Liver (tissue), 9 donors: ENCODE measurements around the gene HTD2. TPM values are rescaled to one million over a fixed set of nuclear protein-coding genes. Genes with fewer than 3 reads are reported as not detected.

Experiments
- DNase-seq: peaks from one replicate; pipeline ENCODE4 v3.0.0-alpha.2; 2017; ENCODE audit warnings: low spot score
- H3K27ac ChIP-seq, 2 donors: one replicate each; pipeline ENCODE4 v1.7.0; 2013; ENCODE audit warnings: inconsistent platforms in 2 of 2, low read length in 2 of 2, control low read depth in 1 of 2, low read depth in 1 of 2, mild to moderate bottlenecking in 1 of 2
- H3K27me3 ChIP-seq, 4 donors: one replicate each; pipeline versions ENCODE4 v1.6.1 to v1.7.0; 2013; ENCODE audit warnings: low read length in 3 of 4, inconsistent platforms in 1 of 4, mild to moderate bottlenecking in 1 of 4, moderate library complexity in 1 of 4; ENCODE audit not compliant: control insufficient read depth in 4 of 4, insufficient read depth in 4 of 4
- H3K36me3 ChIP-seq, 4 donors: one replicate each; pipeline versions ENCODE4 v1.6.1 to v1.7.0; 2013; ENCODE audit warnings: low read length in 3 of 4, mild to moderate bottlenecking in 3 of 4, low read depth in 1 of 4, moderate library complexity in 1 of 4; ENCODE audit not compliant: control insufficient read depth in 4 of 4, insufficient read depth in 3 of 4
- H3K4me1 ChIP-seq, 4 donors: one replicate each; pipeline versions ENCODE4 v1.6.1 to v1.7.0; 2013; ENCODE audit warnings: low read length in 3 of 4, mild to moderate bottlenecking in 3 of 4, moderate library complexity in 1 of 4; ENCODE audit not compliant: control insufficient read depth in 4 of 4, insufficient read depth in 4 of 4
- H3K4me3 ChIP-seq, 3 donors: one replicate each; pipeline versions ENCODE4 v1.6.1 to v1.7.0; 2013; ENCODE audit warnings: low read length in 3 of 3, control low read depth in 1 of 3, low read depth in 1 of 3, mild to moderate bottlenecking in 1 of 3
- H3K9ac ChIP-seq, 2 donors: one replicate each; pipeline ENCODE4 v1.7.0; 2013; ENCODE audit warnings: low read length in 2 of 2, mild to moderate bottlenecking in 2 of 2, moderate library complexity in 2 of 2, control low read depth in 1 of 2, low read depth in 1 of 2
- H3K9me3 ChIP-seq, 4 donors: one replicate each; pipeline versions ENCODE4 v1.6.1 to v1.7.0; 2013; ENCODE audit warnings: low read length in 3 of 4; ENCODE audit not compliant: control insufficient read depth in 4 of 4
- ATF3 ChIP-seq: IDR thresholded peaks from 2 replicates; pipeline ENCODE4 v1.6.1; 2016; ENCODE audit warnings: antibody characterized with exemption
- CTCF ChIP-seq: fragments of 150-350 bp; IDR thresholded peaks from 2 replicates; pipeline ENCODE4 v1.5.1; 2017; ENCODE audit warnings: improper control_type of control experiment, low read depth, low read length; ENCODE audit not compliant: missing input control
- FOXA1 ChIP-seq: IDR thresholded peaks from 2 replicates; pipeline ENCODE4 v1.6.1; 2016; ENCODE audit warnings: antibody characterized with exemption
- GABPA ChIP-seq, 2 donors: IDR thresholded peaks in 1 of 2; conservative IDR thresholded peaks in 1 of 2; 2 replicates each; pipeline ENCODE4 v1.6.1; 2016; ENCODE audit warnings: antibody characterized with exemption in 2 of 2, mild to moderate bottlenecking in 1 of 2, moderate library complexity in 1 of 2
- HNF4A ChIP-seq, 2 donors: conservative IDR thresholded peaks; 2 replicates each; pipeline ENCODE4 v1.6.1; 2016; ENCODE audit warnings: antibody characterized with exemption in 2 of 2, mild to moderate bottlenecking in 2 of 2
- HNF4G ChIP-seq: IDR thresholded peaks from 2 replicates; pipeline ENCODE4 v1.6.1; 2016; ENCODE audit warnings: antibody characterized with exemption
- MAX ChIP-seq: IDR thresholded peaks from 2 replicates; pipeline ENCODE4 v1.6.1; 2016; ENCODE audit warnings: antibody characterized with exemption
- NR2F2 ChIP-seq: IDR thresholded peaks from 2 replicates; pipeline ENCODE4 v1.6.1; 2016; ENCODE audit warnings: antibody characterized with exemption
- RAD21 ChIP-seq, 2 donors: IDR thresholded peaks; 2 replicates each; pipeline ENCODE4 v1.6.1; 2016; ENCODE audit warnings: antibody characterized with exemption in 2 of 2, mild to moderate bottlenecking in 2 of 2
- REST ChIP-seq: IDR thresholded peaks from 2 replicates; pipeline ENCODE4 v1.6.1; 2016; ENCODE audit warnings: antibody characterized with exemption, mild to moderate bottlenecking
- RXRA ChIP-seq, 2 donors: IDR thresholded peaks; 2 replicates each; pipeline ENCODE4 v1.6.1; 2017 to 2018; ENCODE audit warnings: antibody characterized with exemption in 2 of 2, mild to moderate bottlenecking in 1 of 2
- SP1 ChIP-seq: IDR thresholded peaks from 2 replicates; pipeline ENCODE4 v1.6.1; 2018; ENCODE audit warnings: antibody characterized with exemption, mild to moderate bottlenecking
- TAF1 ChIP-seq: conservative IDR thresholded peaks from 2 replicates; pipeline ENCODE4 v1.6.1; 2016; ENCODE audit warnings: antibody characterized with exemption, mild to moderate bottlenecking
- YY1 ChIP-seq: IDR thresholded peaks from 2 replicates; pipeline ENCODE4 v1.6.1; 2016; ENCODE audit warnings: antibody characterized with exemption, mild to moderate bottlenecking
- ZBTB33 ChIP-seq: IDR thresholded peaks from 2 replicates; pipeline ENCODE4 v1.6.1; 2016; ENCODE audit warnings: antibody characterized with exemption
- WGBS: extraction: QIAGEN DNeasy Blood & Tissue Kit; methylation state at CpG from one replicate; pipeline ENCODE4 v1.1.7; 2013; 5-methylcytosine and 5-hydroxymethylcytosine counted together
- polyA plus RNA-seq, 2 donors: library from polyadenylated mRNA; stranded (reverse) in 1 of 2; unstranded in 1 of 2; fragments of 200-250 nt in 1 of 2; fragments of >200 nt in 1 of 2; fragmentation: Nextera tagmentation in 1 of 2; extraction: Ambion mirVana in 1 of 2; gene quantifications; one replicate each; pipeline versions ENCODE4 v1.2.1 to v1.2.3, GENCODE V29; 2013 to 2015
- total RNA-seq, 2 donors: library from RNA; depleted of rRNA; stranded (reverse); fragments of >200 nt; gene quantifications; one replicate each; pipeline ENCODE4 v1.2.3, GENCODE V29; 2014
- donor health status: healthy.
- donor health status: healthy.
- donor health status: healthy.
- donor health status: healthy.
- donor health status: healthy.

The HTD2 gene
- total and polyA plus RNA-seq, 4 donors: 6.6 to 14.8 (median 11.0) TPM

- WGBS: 18% methylated on average over 8 of the region's 8 CpGs
- Histone ChIP-seq H3K27ac (no peak overlapping the region), H3K4me1 (peaks cover 0 to 16% (median 4%) of the 10 kb centered on the region in 4 donors), H3K9me3 (no peaks in the 10 kb centered on the region), H3K9ac (no peak overlapping the region), H3K36me3 (no peaks in the 10 kb centered on the region), H3K4me3 (no peak overlapping the region), H3K27me3 (no peaks in the 10 kb centered on the region)
- no peak for DNase-seq
- TF ChIP-seq YY1 (no peak), RXRA (IDR thresholded peaks at IDR 0.05) (no peak), ZBTB33 (no peak), NR2F2 (no peak), HNF4A (conservative IDR thresholded peaks at IDR 0.05) (no peak), SP1 (no peak), FOXA1 (no peak), TAF1 (no peak), GABPA (IDR thresholded peaks at IDR 0.05 in 1 of 2, conservative IDR thresholded peaks at IDR 0.05 in 1 of 2) (no peak), ATF3 (no peak), CTCF (peak; percentile 67), REST (no peak), HNF4G (no peak), RAD21 (IDR thresholded peaks at IDR 0.05) (peak; percentile 87 to 88), MAX (no peak)
Observed at GRCh38 chr3:58299839-58300516, 6.3 kb upstream of the HTD2 start.
